ENCODE measurements around the gene NCOA1.

The NCOA1 gene

GRCh38 chr2:24539258-24539657 is 48.2 kb downstream of the NCOA1 start:
- TF ChIP-seq CTCF (IDR thresholded peaks at IDR 0.05; ENCODE audit: insufficient read depth, missing control alignments) = no peak
- DNase-seq (ENCODE audit: insufficient read length, low spot score) (no peak), FAIRE-seq (no peak)

GRCh38 chr2:24540011-24540477 is 49.0 kb downstream of the NCOA1 start:
- TF ChIP-seq CTCF (IDR thresholded peaks at IDR 0.05; ENCODE audit: insufficient read depth, missing control alignments) = no peak
- no peak for DNase-seq (ENCODE audit: insufficient read length, low spot score)
- FAIRE-seq = no peak

GRCh38 chr2:24541621-24542020 is 50.6 kb downstream of the NCOA1 start:
- DNase-seq (ENCODE audit: insufficient read length, low spot score) (no peak), FAIRE-seq (no peak)
- TF ChIP-seq CTCF (IDR thresholded peaks at IDR 0.05; ENCODE audit: insufficient read depth, missing control alignments) = no peak

- no peak for FAIRE-seq
- no peak for TF ChIP-seq CTCF (IDR thresholded peaks at IDR 0.05; ENCODE audit: insufficient read depth, missing control alignments)
- DNase-seq (ENCODE audit: insufficient read length, low spot score) = no peak
Measured at GRCh38 chr2:24542269-24542872, 51.3 kb downstream of the NCOA1 start.

GRCh38 chr2:24543252-24543651 is 52.2 kb downstream of the NCOA1 start:
- no peak for FAIRE-seq
- no peak for DNase-seq (ENCODE audit: insufficient read length, low spot score)
- TF ChIP-seq CTCF (IDR thresholded peaks at IDR 0.05; ENCODE audit: insufficient read depth, missing control alignments) = no peak

GRCh38 chr2:24544456-24545115 is 53.5 kb downstream of the NCOA1 start:
- DNase-seq (ENCODE audit: insufficient read length, low spot score) = no peak
- peak; percentile 64 for FAIRE-seq
- TF ChIP-seq CTCF (IDR thresholded peaks at IDR 0.05; ENCODE audit: insufficient read depth, missing control alignments) = no peak

GRCh38 chr2:24546669-24547068 is 55.6 kb downstream of the NCOA1 start:
- no peak for TF ChIP-seq CTCF (IDR thresholded peaks at IDR 0.05; ENCODE audit: insufficient read depth, missing control alignments)
- DNase-seq (ENCODE audit: insufficient read length, low spot score) (no peak), FAIRE-seq (no peak)

All from D721Med (cell line).